Esophagus muscularis mucosa (tissue), 4 donors: Measurements from ENCODE around the gene VTN. TPM values are rescaled to one million over a fixed set of nuclear protein-coding genes. Genes with fewer than 3 reads are reported as not detected.

Experiments used
- DNase-seq: peaks from one replicate; pipeline ENCODE4 v3.0.0-alpha.2; 2017; ENCODE audit errors: extremely low spot score
- H3K27ac ChIP-seq, 4 donors: fragments of 200-600 bp; sonication (generic); replicated peaks in 1 of 4; 1 replicate in 3 of 4; 2 replicates in 1 of 4; pipeline ENCODE4 v1.5.1; 2016 to 2019; ENCODE audit warnings: mild to moderate bottlenecking in 1 of 4
- H3K27me3 ChIP-seq, 4 donors: fragments of 200-600 bp; sonication (generic); one replicate each; pipeline versions ENCODE4 v1.5.1 to v1.6.0; 2016 to 2019
- H3K36me3 ChIP-seq, 4 donors: fragments of 200-600 bp; sonication (generic); one replicate each; pipeline ENCODE4 v1.5.1; 2016 to 2019
- H3K4me1 ChIP-seq, 4 donors: fragments of 200-600 bp; sonication (generic); one replicate each; pipeline ENCODE4 v1.5.1; 2016 to 2019
- H3K4me3 ChIP-seq, 4 donors: fragments of 200-600 bp; sonication (generic); 1 replicate in 2 of 4; 2 replicates in 2 of 4; pipeline ENCODE4 v1.5.1; 2016 to 2019; ENCODE audit warnings: mild to moderate bottlenecking in 4 of 4, moderate library complexity in 1 of 4
- H3K9me3 ChIP-seq, 4 donors: fragments of 200-600 bp; sonication (generic); 1 replicate in 3 of 4; 2 replicates in 1 of 4; pipeline ENCODE4 v1.5.1; 2016 to 2019
- EP300 ChIP-seq: sonication (generic); formaldehyde crosslinking; IDR thresholded peaks from one replicate; pipeline ENCODE4 v1.6.1; 2017; ENCODE audit warnings: antibody characterized with exemption
- POLR2A ChIP-seq: fragments of 450-650 bp; IDR thresholded peaks from one replicate; pipeline ENCODE4 v1.6.1; 2017; ENCODE audit warnings: antibody characterized with exemption, moderate library complexity, mild to moderate bottlenecking, low read depth
- POLR2AphosphoS5 ChIP-seq, 2 donors: sonication (generic); formaldehyde crosslinking; IDR thresholded peaks; one replicate each; pipeline ENCODE4 v1.6.1; 2017; ENCODE audit warnings: antibody characterized with exemption in 2 of 2
- WGBS: methylation state at CpG from one replicate; pipeline ENCODE4 v1.1.5; 2018; 5-methylcytosine and 5-hydroxymethylcytosine counted together
- intact Hi-C: fragments of 100-400 bp; cut with DNase I; formaldehyde crosslinking; loops from one replicate; pipeline ENCODE4 v1.15.1; 2023
- total RNA-seq, 4 donors: library from RNA; depleted of rRNA; stranded (reverse); fragments of >200 nt; gene quantifications; one replicate each; pipeline versions ENCODE4 v1.1.0 to v1.2.1, GENCODE V29; 2016
- TF ChIP-seq, protein P1 (sequence below), 3 experiments: fragments of 200-600 bp in 2 of 3; fragments of 450-650 bp in 1 of 3; sonication (generic) in 2 of 3; IDR thresholded peaks; one replicate each; pipeline ENCODE4 v1.5.1; 2017 to 2019; ENCODE audit warnings: antibody characterized with exemption in 3 of 3, mild to moderate bottlenecking in 2 of 3, moderate library complexity in 1 of 3

Gene VTN
- total RNA-seq, 4 donors from 2014 or later: under 0.01 to 1.3 (median 0.58) TPM

DNA sequence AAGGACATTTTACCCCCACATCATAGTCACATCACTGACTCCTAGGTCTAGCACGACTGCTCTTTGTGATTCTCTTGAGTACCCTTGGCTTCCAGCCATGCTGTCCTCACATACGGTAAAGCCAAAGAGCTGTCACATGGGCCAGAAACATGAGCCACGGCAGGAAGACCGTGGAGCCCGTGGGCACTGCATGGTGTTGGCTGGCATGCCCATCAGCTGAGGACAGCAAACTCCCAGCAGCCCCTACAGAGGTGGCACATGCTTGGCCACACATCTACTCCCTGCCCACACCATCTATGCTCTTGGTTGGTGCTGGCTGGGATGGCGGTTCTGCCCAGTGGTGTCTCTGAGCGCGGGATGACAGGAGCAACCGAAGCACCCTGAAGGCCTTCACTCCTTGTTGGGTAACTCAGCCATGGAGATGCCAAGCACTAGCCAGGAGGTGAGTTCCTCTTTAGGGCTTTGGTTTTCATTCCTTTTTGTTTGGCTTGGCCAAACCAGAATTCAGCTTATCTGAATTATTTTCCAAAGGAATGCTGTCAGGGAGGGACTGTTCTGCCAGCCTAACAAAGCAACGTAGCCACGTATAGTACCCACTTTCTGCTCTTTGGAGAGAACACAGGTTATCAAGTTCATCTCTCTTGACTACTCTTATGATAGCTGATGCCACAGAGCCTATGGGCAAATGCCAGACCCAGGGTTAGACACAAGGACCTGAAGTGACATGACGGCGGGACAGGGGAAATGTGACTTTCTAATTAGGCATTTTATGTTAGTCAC, 24.5 kb downstream of the VTN start:
- Histone ChIP-seq H3K36me3 (peaks cover 60 to 100% (median 98%) of the 10 kb centered on the region in 4 donors), H3K4me3 (no peak overlapping the region), H3K27ac (no peak overlapping the region), H3K27me3 (no peaks in the 10 kb centered on the region), H3K9me3 (no peaks in the 10 kb centered on the region), H3K4me1 (peaks cover 9 to 17% (median 12%) of the 10 kb centered on the region in 4 donors)
- intact Hi-C loops: no loop called here
- TF ChIP-seq POLR2A: no peak
- 81% methylated on average over 9 of the region's 13 CpGs for WGBS
- DNase-seq: no peak

DNA sequence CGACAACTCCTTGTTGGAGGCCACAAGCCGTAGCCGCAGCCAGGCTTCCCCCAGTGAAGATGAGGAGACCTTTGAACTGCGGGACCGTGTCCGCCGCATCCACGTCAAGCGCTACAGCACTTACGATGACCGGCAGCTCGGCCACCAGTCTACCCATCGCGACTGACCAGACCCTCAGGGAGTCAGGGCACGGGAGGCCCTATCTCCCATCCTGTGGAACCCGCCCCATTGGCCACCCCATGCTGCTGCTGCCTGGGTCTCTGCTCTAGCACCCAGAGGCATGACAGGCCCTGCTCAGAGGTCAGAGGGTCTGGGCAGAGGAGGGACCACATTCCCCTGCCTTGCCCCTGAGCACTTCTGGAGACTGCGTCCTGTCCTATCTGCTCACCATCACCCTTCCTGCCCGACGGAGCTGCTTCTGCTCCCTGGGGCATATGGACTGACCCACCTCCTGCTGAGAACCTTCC, 25.6 kb downstream of the VTN start:
- TF ChIP-seq, protein P1, sequence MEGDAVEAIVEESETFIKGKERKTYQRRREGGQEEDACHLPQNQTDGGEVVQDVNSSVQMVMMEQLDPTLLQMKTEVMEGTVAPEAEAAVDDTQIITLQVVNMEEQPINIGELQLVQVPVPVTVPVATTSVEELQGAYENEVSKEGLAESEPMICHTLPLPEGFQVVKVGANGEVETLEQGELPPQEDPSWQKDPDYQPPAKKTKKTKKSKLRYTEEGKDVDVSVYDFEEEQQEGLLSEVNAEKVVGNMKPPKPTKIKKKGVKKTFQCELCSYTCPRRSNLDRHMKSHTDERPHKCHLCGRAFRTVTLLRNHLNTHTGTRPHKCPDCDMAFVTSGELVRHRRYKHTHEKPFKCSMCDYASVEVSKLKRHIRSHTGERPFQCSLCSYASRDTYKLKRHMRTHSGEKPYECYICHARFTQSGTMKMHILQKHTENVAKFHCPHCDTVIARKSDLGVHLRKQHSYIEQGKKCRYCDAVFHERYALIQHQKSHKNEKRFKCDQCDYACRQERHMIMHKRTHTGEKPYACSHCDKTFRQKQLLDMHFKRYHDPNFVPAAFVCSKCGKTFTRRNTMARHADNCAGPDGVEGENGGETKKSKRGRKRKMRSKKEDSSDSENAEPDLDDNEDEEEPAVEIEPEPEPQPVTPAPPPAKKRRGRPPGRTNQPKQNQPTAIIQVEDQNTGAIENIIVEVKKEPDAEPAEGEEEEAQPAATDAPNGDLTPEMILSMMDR (IDR thresholded peaks at IDR 0.05): no peak
- TF ChIP-seq EP300 (no peak), POLR2A (no peak), POLR2AphosphoS5 (IDR thresholded peaks at IDR 0.05) (no peak)
- Histone ChIP-seq H3K36me3 (peaks cover 66 to 100% (median 99%) of the 10 kb centered on the region in 4 donors), H3K27ac (no peak overlapping the region), H3K4me1 (peaks cover 9 to 28% (median 20%) of the 10 kb centered on the region in 4 donors), H3K9me3 (no peaks in the 10 kb centered on the region), H3K27me3 (no peaks in the 10 kb centered on the region), H3K4me3 (no peak overlapping the region)
- WGBS: 83% methylated on average over 9 of the region's 19 CpGs
- intact Hi-C loops: no loop called here
- DNase-seq: no peak

DNA sequence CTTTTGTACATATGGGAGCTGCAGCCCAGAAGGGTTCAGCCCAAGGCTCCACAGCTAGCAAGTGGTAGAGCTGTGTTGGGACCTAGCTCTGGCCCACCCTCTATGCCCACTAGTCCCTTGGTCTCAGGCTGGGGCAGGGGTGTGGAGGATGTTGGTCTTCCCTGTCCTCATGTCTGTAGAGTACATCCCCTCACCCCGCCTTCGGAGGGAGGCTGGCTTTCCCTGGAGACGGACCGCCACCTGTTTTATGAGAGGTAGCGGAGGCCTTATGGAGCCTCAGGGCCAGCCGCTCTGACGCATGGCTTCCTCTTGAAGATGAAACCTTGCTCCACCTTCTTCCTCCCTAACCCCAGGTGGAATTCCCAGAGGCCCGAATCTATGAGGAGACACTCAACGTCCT, 26.1 kb downstream of the VTN start:
- H3K9me3 ChIP-seq: no peaks in the 10 kb centered on the region
- intact Hi-C loops: no loop called here
- H3K36me3 ChIP-seq: peaks cover 67 to 99% (median 98%) of the 10 kb centered on the region in 4 donors
- TF ChIP-seq, protein P1 (IDR thresholded peaks at IDR 0.05): no peak
- no peak for TF ChIP-seq EP300
- no peak for TF ChIP-seq POLR2A
- no peak for TF ChIP-seq POLR2AphosphoS5 (IDR thresholded peaks at IDR 0.05)
- H3K27me3 ChIP-seq: no peaks in the 10 kb centered on the region
- H3K4me3 ChIP-seq: no peak overlapping the region
- no peak overlapping the region for H3K27ac ChIP-seq
- 85% methylated on average over 9 of the region's 9 CpGs for WGBS
- no peak for DNase-seq
- peaks cover 14 to 33% (median 24%) of the 10 kb centered on the region in 4 donors for H3K4me1 ChIP-seq

DNA sequence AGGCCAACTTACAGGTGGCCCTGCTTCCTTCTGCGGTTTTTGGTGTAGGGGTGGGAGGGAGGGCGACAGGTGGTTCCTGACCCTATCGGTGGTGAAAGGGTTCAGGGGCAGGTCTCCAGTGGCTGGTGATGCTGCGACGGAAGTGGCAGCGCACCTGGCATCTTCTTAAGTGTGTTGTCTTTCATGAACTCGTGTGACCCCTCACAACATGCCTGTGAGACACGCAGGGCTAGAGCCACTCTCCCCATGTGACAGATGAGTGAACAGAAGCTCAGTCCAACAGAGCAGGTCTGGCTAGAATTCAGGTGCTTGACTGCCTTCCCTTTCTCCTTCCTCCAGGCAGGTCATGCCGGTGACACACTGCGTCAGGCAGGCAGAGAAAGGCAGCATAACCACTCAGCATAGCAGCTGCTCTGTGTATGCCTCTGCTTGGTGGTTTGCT, 26.6 kb downstream of the VTN start:
- Histone ChIP-seq H3K27ac (no peak overlapping the region), H3K36me3 (peaks cover 62 to 94% (median 93%) of the 10 kb centered on the region in 4 donors), H3K9me3 (no peaks in the 10 kb centered on the region), H3K27me3 (no peaks in the 10 kb centered on the region), H3K4me3 (no peak overlapping the region), H3K4me1 (peaks cover 19 to 36% (median 29%) of the 10 kb centered on the region in 4 donors)
- intact Hi-C loops: no loop called here
- TF ChIP-seq EP300 (no peak), POLR2A (no peak), POLR2AphosphoS5 (IDR thresholded peaks at IDR 0.05) (no peak)
- TF ChIP-seq, protein P1 (IDR thresholded peaks at IDR 0.05): no peak
- DNase-seq: no peak
- WGBS: 82% methylated on average over 9 of the region's 10 CpGs

DNA sequence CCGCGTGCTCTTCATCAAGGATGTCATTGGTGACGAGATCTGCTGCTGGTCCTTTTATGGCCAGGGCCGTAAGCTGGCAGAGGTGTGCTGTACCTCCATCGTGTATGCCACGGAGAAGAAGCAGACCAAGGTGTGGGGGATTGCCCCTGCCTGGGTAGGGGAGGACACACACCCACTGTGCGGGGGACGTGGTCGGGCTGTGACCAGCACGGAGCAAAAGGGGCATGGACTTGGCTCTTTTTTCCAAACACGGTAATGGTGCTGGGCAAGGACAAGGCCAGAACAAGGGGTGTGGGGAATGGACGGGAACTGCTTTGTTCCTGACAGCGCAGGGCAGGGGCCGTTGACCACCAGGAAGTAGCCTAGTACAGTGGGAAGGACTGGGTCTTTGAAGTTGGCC, 27.8 kb downstream of the VTN start:
- Histone ChIP-seq H3K36me3 (peaks cover 52 to 82% (median 81%) of the 10 kb centered on the region in 4 donors), H3K9me3 (no peaks in the 10 kb centered on the region), H3K4me3 (no peak overlapping the region), H3K4me1 (peaks cover 29 to 43% (median 37%) of the 10 kb centered on the region in 4 donors), H3K27ac (no peak overlapping the region), H3K27me3 (no peaks in the 10 kb centered on the region)
- intact Hi-C loops: no loop called here
- DNase-seq: no peak
- TF ChIP-seq POLR2A (no peak), EP300 (no peak), POLR2AphosphoS5 (IDR thresholded peaks at IDR 0.05) (no peak)
- TF ChIP-seq, protein P1 (IDR thresholded peaks at IDR 0.05): no peak
- WGBS: 91% methylated on average over 14 of the region's 14 CpGs
